Astrocyte of the cerebellum (primary cell): Measurements from ENCODE around the gene KLHDC7B.
A peak's percentile ranks its signal among the peaks of the same experiment; 100 is the strongest.

ENCODE experiments used
- DNase-seq: peaks from one replicate; pipeline ENCODE4 v3.0.0-alpha.2; 2011; ENCODE audit warnings: low read depth
- H3K4me3 ChIP-seq: 2 replicates; pipeline ENCODE4 v1.5.1; 2011; ENCODE audit warnings: mild to moderate bottlenecking, low read depth, low read length, moderate library complexity
- CTCF ChIP-seq: IDR thresholded peaks from 2 replicates; pipeline ENCODE4 v1.5.1; 2012; ENCODE audit warnings: low read length, low read depth, moderate library complexity, mild to moderate bottlenecking; ENCODE audit errors: missing control alignments
- in situ Hi-C: cut with HindIII; loops from 2 replicates; pipeline ENCODE4 v1.10.0; 2017; ENCODE audit warnings: low sequenced_read_pairs

KLHDC7B gene

GRCh38 chr22:50522806-50523438 is 22.8 kb upstream of the KLHDC7B start:
- TF ChIP-seq CTCF, result no peak
- no peak overlapping the region for H3K4me3 ChIP-seq
- DNase-seq, result no peak
- in situ Hi-C loops, result no loop called here

DNA sequence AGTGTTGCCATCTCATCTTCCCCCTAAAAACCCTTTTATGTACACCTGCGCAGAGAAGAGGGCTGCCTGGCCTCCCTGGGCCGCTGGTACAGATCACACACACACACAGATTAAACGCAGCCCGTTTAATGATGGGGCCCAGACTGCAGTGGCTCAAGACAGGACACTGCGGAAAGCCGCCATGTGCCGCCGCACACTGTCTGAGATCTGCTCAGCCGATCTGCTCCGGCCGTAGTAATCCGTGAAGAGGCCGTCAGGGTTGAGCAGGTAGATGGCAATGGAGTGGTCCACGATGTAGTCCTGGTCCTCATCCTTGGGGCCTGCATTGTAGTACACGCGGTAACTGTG is 22.3 kb upstream of the KLHDC7B start:
- no peak for DNase-seq
- no peak for TF ChIP-seq CTCF
- in situ Hi-C loops, result no loop called here
- H3K4me3 ChIP-seq, result no peak overlapping the region

GRCh38 chr22:50523806-50524675 is 21.7 kb upstream of the KLHDC7B start:
- in situ Hi-C loops, result no loop called here
- TF ChIP-seq CTCF, result no peak
- peak overlapping the region; percentile 65 for H3K4me3 ChIP-seq
- no peak for DNase-seq

GRCh38 chr22:50524676-50525103 is 21.0 kb upstream of the KLHDC7B start:
- no peak for DNase-seq
- in situ Hi-C loops, result no loop called here
- no peak for TF ChIP-seq CTCF
- H3K4me3 ChIP-seq, result peak overlapping the region; percentile 65

- peak within 1 kb of the TSS; percentile 65 for H3K4me3 ChIP-seq
- peak; percentile 91 for DNase-seq
- in situ Hi-C loops, result no loop called here
Observed at GRCh38 chr22:50525104-50525857, 20.4 kb upstream of the KLHDC7B start, which contains the start of gene SCO2. Gene SCO2 (minus strand): TSS chr22:50525598. CDS start chr22:50524411, 1,187 bp downstream.

GRCh38 chr22:50525858-50526107 is 19.9 kb upstream of the KLHDC7B start:
- no peak for TF ChIP-seq CTCF
- H3K4me3 ChIP-seq, result peak overlapping the region; percentile 65
- in situ Hi-C loops, result no loop called here
- DNase-seq, result no peak

More at GRCh38 chr22:50525104-50525857, 20.4 kb upstream of the KLHDC7B start, which contains the start of gene SCO2:
- peak; percentile 60 for TF ChIP-seq CTCF
